Glomerular endothelial cell (primary cell): ENCODE measurements around the gene GUCA2B. TPM values are rescaled to one million over a fixed set of nuclear protein-coding genes. Genes with fewer than 3 reads are reported as not detected.

ENCODE experiments used
- DNase-seq: peaks from one replicate; pipeline ENCODE4 v3.0.0-alpha.2; 2011; ENCODE audit warnings: low read depth, low spot score; ENCODE audit errors: extremely low read depth
- total RNA-seq: library from RNA; depleted of rRNA; stranded (reverse); fragments of >200 nt; gene quantifications from 2 replicates; pipeline ENCODE4 v1.2.3, GENCODE V29; 2015

The GUCA2B gene
- total RNA-seq, 1 donor from 2014 or later = not detected

DNA sequence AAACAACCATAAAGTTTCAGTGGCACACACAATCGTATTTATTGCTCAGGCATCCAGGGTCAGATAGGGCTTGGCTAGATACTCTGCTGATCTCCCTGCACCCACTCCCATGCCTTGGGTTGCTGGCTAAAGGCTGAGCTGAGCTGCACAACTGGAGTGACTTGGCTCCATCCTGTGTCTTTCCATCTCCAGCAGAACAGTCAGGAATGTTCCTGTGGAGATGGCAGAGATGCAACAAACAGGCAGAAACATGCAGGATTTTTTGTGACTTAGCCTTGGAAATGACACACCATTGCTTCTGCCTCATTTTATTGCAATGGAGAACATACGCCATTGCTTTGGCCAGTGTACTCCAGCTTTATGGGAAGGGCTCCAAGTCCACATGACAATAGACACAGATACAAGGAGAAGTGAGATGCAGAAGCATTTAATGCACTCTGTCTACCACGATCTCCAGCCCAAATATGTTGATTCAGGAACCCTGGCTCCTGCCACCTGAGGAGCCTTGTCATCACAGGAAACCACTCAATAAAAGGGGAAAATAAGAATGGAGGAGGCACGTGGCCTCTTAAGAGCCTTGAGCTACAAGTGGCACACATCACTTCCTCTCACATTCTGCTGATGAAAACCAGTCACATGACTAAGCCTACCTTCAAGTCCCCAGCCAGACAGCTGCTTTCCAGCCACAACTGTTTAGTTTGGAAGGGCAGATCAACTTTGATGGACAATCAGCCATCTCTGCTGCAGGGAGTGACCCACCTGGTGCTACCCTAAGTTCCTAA is 10.1 kb upstream of the GUCA2B start:
- DNase-seq = no peak

DNA sequence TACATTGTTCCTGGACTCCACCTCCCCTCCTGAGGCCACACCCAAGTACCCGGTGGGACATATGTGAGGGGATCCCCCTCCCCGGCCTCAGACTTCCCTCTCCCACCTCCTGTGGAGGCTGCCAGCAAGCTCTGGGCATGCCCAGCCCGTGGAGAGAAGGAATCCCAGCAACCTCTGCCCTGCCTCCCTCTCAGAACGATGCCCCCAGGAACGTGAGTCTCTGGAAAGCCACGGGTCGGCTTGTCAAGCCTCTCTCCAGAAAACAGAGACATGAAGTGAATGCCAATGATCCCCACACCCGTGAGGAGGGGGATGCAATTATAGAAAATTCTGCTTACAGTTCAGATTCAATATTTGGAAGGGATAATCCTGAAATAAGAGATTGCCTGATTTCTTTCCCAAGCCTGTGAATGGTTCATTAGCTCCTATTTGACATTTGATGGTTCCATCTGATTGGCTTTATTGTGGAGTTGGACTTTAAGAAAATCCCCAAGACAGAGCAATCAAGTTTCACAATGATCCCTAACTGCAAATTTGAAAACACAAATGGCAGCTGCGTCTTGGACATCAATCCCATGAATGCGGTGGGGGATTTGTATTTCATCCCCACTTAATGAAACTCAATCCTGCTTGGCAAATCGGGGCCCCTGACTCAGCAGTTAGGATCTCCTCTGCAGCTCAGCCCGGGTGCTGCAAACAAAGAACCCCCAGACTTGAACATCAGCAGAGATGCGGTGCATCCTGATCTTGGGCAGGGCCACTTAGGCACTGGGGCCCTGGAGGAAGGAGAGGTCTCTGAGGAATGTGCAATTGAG is 9.1 kb upstream of the GUCA2B start:
- DNase-seq = no peak

DNA sequence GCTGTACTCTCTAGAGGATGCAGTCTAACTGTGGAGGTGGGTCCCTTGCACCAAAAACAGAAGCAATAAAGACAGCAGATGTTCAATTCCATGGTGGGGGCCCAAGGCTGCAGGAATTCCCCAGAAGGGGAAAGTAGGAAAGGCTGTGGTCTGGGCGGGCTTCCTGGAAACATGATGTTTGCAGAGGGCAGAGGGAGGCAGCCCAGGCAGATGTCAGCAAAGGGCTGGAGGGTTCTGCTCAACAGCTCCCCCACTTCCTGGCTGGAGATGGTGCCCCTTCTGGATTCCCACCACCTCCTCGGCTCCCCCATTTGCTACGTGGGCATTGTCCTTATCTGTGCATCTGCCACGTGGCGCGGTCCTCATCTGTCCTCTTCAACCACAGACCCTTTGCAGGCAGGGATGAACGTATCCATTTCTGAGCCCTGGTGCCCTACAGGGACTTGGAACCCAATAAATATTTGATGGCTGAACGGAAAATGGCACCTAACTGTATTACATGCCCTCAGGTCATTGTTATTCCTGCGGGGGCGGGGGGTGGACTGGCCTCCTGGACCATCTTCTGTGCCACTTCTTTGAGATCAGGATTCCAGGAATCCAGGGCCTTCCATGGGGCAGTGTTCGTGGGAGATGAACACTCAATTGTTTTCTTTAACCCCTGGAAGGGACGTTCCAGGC is 8.4 kb upstream of the GUCA2B start:
- no peak for DNase-seq

DNA sequence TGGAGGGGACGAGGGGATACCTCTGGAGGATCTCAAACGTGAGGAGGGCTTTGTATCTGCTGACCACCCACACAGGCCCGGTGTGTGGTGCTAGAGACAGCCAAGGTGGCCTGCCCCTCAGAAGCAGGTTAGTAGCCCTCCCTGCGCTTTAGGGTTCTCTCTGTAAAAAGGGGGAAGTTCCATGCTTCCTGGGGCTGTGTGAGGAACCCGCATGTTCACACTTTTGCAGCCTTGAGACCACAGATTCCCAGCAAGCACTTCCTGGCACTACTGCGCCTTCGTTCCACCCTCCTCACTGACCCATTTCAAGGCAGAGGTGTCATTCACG is 7.9 kb upstream of the GUCA2B start:
- DNase-seq = no peak

DNA sequence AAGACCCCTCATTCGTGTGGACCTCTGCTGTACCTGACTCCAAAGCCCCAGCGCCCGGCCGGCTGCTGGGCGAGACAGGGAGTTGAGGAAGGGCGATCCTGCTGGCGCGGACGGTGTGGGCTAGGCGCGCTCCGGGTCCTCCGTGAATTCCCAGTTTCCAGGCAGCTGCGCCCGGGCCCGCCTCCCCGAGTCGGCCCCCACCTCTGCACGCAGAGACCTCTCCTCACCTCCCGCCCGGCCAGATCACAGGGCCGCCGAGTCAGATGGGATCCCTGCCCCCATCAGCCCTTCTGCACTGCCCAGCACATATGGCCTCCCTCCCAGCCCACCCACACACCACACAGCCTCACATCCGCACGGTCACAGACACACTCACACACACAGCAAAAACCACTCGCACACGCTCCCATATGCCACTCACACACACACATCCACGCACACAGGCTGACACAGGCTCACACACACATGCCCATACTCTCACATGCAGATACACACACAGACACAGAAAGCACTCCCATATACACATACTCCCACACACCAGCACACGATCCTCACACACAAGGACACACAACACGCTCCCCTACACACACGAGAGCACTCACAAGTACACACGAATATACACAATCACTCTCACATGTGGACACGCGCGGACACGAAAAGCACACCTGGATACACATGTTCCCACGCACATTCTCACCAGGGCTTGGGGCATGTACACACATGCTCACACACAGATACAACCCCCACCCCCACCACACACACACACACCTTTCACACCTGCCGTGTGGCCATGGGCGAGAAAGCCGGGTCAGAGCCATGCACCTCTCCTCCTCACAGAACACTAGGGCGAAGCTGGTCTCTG is 7.2 kb upstream of the GUCA2B start:
- no peak for DNase-seq

DNA sequence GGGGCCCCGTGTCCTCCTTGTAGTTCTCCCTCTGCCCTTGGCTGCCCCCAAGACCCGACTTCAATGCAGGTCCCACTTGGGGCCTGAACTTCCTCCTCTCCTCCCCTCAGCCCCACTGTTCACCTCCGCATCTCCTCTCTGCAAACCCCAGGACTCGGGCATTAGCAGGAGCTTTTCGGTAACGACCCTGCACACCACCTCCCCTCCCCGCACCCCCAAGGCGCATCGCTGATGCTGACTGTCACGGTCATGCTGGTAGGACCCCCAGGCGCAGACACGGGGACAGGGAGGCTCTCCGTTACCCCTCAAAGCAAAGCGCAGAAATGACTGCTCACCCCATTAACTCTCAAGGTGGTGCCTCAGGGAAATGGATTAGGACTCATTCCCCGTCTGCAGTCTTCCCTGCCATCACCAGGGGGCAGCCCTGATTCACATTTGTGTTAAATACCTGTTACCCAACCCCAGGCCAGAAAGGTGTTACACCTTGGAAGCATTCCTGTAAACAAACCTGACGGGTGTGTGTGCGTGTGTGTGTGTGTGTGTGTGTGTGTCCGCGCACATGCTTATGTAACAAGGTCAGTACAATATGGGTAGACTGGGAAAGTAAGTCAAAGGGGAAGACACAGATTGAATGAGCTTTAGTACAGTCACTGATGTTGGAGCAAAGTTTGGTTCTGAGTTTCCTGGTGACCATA is 6.4 kb upstream of the GUCA2B start:
- peak; percentile 16 for DNase-seq

DNA sequence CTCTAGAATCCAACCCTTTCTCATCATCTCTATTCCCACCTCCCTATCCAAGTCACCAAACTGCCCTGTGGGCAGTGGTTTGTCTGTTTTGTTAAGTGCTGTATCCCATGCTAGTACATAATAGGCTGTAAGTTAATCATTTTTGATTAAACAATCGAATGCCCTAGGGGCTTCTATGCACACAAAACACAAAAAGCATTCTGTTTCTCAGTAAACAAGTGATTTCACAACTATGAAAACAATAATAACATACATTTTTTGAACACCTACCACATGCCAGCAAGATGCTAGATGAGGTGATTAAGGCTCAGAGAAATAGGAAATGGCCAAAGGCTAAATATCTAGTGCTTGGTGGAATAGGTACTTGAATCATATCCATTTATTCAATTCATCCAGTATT is 5.0 kb upstream of the GUCA2B start:
- DNase-seq = no peak

DNA sequence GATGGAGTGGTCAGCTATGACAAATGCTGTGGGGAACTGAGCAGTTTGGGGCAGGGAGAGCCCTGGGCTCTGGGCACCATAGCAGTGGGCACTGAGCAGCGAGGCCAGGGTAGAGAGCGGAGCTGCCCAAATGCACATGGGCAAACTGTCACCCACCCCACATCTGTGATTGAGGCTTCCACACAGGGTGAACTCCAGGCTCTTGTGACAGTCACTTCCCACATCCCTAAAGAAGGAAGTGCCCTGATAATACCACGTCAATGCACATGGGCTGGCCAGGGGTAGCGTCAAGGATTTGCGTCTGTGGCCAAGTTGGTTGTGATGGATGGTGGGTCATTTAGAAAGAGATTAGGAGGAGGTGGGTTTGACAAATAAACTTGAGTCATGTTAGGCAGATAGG is 2.6 kb upstream of the GUCA2B start:
- DNase-seq = no peak

DNA sequence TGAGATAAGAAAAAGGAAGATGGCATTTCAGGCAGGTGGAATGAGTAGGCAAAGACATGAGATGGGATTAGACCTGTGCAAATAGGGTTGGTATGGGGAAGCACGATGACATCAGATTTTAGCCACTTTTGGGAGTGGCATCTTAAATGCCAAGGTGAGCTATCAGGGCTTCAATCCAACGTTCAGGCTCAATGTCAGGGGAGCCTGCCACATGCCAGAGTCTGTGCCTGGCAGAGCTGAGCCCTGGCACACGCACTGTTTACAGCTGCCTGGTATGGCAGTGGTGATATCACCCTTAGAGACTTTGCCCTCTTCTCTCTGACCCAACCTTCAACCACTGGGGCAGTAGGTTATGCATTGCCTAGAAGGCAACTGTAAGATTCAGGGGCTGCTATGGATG is 1.1 kb upstream of the GUCA2B start:
- DNase-seq = no peak

DNA sequence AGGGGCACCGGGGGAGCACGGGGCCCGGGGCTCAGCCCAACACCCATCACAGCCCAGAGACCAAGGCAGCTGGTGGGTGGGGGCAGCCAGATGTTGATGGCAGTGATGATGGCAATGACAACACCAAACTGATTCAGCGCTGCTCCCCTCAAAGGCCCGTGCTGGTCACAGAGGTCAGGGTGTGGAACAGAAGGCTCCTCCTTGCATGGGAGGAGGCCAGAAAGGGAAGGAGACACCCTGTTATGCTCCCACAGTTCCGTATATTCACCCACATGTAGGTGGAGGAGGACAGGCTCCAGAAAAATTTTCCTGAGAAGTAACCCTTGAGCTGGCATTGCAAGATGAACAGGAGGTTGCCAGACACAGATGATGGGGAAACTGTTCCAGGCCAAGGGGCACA is 414 bp downstream of the GUCA2B start:
- DNase-seq = no peak

DNA sequence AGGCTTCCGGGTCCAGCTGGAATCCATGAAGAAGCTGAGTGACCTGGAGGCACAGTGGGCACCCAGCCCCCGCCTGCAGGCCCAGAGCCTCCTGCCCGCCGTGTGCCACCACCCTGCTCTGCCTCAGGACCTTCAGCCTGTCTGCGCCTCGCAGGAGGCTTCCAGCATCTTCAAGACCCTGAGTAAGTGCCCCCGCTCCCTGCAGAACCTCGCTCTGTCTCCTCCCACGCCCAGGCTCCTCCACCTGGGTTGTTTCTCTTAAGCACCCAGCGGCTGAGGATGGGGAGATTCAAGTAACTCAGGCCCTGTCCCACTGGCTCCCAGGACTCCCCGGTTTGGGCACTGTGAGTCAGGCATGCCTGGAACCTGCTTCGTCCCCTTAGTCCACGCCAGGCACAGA is 1.5 kb downstream of the GUCA2B start:
- DNase-seq = no peak

DNA sequence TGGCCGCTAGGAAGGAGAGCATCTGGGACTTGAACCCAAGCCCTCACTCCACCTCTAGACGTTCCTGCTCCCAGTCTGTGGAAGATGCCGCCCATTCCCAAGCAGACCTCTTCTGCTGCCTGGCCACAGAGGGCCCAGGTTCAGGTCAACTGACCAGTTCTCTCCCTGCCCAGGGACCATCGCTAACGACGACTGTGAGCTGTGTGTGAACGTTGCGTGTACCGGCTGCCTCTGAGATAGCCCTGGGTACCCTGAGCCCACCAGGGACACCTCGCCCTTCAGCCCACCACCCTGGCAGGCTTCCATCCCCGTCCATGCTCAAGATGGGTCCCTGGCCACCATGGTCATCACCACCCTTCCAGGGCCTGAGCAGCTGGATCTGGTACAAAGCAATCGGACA is 2.2 kb downstream of the GUCA2B start:
- no peak for DNase-seq

DNA sequence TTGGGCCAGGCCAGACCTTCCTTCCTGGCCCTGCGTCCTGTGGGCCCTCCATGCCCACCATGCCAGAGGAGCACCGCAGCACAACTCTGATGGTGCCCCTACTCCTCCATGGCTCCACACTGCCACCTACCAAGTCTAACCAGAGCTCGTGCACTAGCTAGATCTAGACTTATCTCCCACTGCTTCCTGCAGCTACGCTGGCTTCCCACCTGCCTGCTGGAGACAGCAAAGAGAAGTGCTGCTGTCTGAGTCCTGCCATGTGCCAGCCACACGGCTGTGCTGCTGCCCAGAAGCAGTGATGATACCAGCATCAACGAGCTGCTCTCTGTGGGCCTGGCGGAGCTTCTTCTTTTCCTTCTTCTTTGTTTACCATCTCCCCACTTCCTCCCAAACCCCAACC is 4.5 kb downstream of the GUCA2B start:
- DNase-seq = no peak

DNA sequence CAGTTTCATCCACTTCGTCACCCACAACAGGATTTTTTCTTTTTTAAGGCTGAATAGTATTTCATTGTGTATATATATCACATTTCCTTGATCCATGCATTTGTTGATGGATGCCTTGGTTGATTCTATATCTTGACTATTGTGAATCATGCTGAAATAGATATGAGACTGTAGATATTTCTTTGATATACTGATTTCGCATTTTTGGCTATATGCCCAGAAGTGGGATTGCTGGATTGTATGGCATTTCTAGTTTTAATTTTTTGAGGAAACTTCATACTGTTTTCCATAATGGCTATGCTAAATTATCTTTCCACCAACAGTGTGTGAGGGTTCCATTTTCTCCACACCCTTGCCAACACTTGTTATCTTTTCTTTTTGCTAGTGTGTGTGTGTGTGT is 5.0 kb downstream of the GUCA2B start:
- no peak for DNase-seq

DNA sequence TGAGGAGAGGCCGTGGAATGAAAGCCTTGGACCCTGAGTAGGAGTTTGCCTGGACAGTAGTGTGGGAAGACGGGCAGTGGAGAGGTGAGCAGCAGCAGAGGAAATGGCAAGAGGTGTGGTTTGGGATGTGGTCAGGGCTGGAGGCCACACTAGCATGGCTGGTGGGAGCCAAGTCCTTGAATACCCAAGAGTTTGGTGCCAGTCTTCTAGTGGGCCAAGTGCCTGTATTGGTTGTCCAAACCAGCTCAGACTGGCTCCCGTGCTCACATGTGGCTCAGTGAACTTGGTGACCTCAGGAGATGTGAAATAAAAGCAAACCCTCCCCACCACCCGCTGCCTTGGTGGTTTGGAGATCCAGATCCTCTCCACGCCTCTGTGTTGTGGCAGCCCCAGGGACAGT is 9.0 kb downstream of the GUCA2B start:
- DNase-seq = no peak

DNA sequence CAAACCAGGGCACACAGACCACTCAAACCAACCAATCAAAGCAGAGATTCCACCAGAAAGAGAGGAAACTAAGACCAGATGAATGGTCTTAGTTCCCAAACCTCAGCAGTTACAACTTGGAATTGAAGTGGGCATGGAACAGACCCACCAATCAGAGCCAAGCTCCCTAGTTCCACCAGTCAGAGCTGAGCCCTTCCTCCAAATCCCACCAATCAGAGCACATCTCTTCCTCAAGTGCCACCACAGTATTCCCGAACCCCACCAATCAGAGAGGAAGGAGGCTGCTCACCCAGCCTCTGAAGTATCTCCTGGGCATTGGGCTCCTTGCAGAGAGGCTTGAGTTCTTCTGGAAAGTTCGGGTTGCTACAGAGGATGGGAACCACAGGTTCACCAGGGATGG is 9.9 kb downstream of the GUCA2B start:
- no peak for DNase-seq

DNA sequence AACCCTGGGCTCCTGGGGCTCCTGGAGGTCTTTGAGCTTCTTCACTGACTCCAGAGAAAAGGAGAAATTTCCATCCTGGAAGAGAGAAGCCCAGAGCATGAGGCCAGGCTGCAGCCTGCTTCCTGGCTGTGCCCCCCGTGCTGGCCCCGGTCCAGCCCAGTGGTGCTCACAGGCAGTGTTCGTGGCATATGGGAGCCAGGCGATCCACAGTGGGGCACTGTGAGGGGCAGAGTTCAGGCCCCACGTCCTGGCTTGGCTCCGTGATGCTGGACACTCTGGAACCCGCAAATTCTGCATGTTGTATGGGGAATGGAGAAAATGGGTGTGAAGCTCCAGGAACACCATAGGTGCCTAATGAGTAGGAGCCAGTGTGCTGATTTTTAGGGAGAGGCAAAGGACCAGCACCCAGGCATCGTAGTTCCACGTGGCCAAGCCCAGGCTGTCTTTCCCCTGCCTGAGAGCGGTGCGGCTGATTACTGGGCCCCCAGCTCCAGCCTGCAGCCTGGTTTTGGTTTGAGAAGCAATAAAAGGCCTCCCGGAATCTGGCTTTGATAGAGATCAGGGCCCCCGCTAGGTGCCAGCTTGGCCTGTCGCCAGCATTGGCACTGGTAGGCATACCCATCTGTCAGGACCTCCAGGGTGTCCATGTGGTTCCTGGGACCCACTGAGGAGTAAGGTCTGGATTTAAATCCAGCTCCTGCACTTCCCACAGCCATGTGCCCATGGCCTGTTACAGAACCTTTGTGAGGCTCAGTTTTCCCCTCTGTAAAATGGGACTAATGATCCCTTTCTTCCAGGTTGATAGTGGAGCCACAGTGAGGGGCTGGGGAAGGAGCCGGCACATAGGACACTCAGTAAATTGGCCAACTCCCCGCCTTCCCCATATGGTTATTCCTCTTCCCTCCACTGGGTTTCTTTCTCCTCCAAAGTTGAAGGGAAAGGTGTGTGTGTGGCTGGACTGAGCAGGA is 10.6 kb downstream of the GUCA2B start:
- DNase-seq = no peak

DNA sequence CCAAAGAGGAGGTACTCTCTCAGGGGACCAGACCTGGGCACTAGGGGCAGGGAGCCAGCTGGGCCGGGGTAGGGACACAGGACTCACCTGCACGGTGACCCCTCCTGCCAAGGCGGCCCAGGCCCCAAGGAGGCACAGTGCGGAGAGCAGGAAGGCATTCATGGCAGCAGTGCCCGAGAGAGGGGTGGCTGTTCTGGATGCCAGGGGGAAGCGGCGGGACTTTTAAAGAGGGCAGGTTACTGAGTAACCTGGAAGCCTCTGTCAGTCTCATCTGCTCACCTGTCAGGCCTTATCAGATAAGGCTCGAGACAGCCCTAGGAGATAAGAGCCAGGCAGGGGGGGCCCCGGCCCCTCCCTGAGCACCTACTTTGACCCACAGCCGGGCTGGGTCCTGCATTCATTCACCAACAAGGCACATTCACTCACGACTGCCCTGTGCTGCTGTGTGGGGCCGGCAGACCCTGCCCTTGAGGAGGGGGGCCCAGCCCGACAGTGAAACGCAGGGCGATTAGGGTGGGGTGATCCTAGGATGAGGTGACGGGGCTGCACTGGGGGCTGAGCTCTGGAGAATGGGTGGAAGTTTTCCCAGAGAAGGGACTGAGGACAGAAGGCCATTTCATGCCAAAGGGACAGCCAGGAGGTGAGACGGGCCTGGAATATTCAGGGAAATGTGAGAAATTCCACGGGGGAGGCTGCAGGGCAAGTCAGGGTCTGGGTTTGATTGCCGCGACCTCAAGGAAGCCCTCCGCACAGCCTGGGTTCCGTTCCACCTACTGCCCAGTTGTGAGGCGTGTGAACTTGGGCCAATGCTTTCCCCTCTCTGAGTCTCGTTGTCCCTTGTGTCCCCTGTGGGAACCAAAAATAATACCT is 11.6 kb downstream of the GUCA2B start, which contains the start of gene GUCA2A:
Gene GUCA2A, minus strand, starts transcription at position 195 of the 870 bp plus-strand sequence. Its CDS starts 33 bp downstream, at position 162.
- no peak for DNase-seq
